H1 (cell line): ENCODE results near the gene IFT81. TPM values are rescaled to one million over a fixed set of nuclear protein-coding genes. Genes with fewer than 3 reads are reported as not detected.

Source experiments
- RBBP5 ChIP-seq: IDR thresholded peaks from 2 replicates; pipeline ENCODE4 v1.7.1; 2012; ENCODE audit warnings: low read depth, mild to moderate bottlenecking, inconsistent platforms, low read length, moderate library complexity, borderline replicate concordance
- RFX5 ChIP-seq: IDR thresholded peaks from 2 replicates; pipeline ENCODE4 v1.6.1; 2011; ENCODE audit warnings: low read depth, low read length, improper control_type of control experiment, borderline replicate concordance
- SP2 ChIP-seq: IDR thresholded peaks from 2 replicates; pipeline ENCODE4 v1.6.1; 2012; ENCODE audit warnings: mild to moderate bottlenecking, low read length, inconsistent platforms
- polyA plus RNA-seq, 7 experiments: library from polyadenylated mRNA; depleted of rRNA in 3 of 7; stranded (reverse) in 5 of 7; unstranded in 2 of 7; fragments of >200 nt in 5 of 7; fragments of 200-250 nt in 2 of 7; gene quantifications; 1 replicate in 5 of 7; 2 replicates in 1 of 7; 4 replicates in 1 of 7; pipeline versions ENCODE4 v1.2.1 to v1.2.3, GENCODE V29; 2011 to 2013; ENCODE audit warnings: missing spikeins in 2 of 7, mixed read lengths in 2 of 7
- total RNA-seq: library from RNA; stranded (reverse); fragmentation: NEBNext Ultra II Directional; extraction: Animal tissue kit (Norgen Biotek cat#: 25700); gene quantifications from 2 replicates; pipeline ENCODE4 v1.2.1, GENCODE V29; 2021

The IFT81 gene
- total and polyA plus RNA-seq, 2 of the 8 experiments (the other 6 are each of a cell fraction or from before 2014, with no cell fraction given), result 4.1 to 14.5 TPM

- TF ChIP-seq RBBP5 (no peak), RFX5 (no peak), SP2 (no peak)
Observed at GRCh38 chr12:110182281-110182680, 58.1 kb downstream of the IFT81 start (continued).
